ENCODE results near the gene DPY19L1. TPM values are rescaled to one million over a fixed set of nuclear protein-coding genes. Genes with fewer than 3 reads are reported as not detected.
"Not testable (repeated sequence)": the region's sequence is repeated elsewhere in the genome, so short reads cannot be mapped to it uniquely, and the experiment has no call there.

The DPY19L1 gene
- polyA plus RNA-seq, 12 donors: 18.4 to 32.5 (median 24.1) TPM; not detected in 1

- not testable (repeated sequence) for DNase-seq
These were observed 40.7 kb downstream of the DPY19L1 start for GRCh38 chr7:34996423-34997090.

- no peak for DNase-seq
These were observed 41.5 kb downstream of the DPY19L1 start for GRCh38 chr7:34995757-34996156.

DNA sequence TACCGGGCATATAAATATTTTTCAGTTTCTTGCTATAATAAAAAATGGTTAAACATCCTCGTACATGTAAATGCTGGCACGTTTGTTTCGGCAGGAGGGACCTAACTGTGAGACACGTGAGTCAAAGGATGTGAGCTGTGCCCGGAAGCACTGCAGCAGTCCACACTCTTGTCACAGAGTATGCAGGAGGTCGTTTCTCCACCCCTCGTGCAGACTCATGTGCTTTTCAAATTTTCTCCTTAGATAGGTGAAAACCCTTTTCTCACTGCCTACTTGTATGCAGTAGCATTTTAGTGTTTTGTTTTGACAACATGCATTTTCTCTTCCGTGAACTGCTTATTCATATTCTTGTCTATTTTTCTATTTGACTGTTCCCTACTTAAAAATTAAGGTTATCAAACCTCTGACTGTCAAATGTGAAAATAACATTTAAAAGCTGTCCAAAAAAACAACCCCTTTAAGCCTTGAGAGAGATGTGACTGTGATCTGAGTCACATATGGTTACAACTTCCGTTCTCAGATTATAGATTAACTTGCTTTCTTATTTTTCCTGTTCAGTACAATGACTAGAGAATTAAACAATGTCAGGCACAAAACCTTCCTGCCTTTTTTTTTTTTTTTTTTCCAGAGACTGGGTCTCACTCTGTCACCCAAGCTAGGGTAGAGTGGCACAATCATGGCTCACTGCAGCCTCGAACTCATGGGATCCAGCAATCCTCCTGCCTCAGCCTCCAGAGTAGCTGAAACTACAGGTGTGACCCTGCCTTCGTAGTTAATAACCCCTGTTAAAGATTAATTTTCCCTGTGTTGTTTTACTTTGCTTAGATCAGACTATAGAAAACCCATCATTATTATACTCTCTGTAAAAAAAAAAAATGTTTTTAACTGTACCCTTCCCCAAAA is 45.1 kb downstream of the DPY19L1 start:
- no peak for DNase-seq

- not testable (repeated sequence) for DNase-seq
These were observed 48.7 kb downstream of the DPY19L1 start for GRCh38 chr7:34988442-34989125.

DNA sequence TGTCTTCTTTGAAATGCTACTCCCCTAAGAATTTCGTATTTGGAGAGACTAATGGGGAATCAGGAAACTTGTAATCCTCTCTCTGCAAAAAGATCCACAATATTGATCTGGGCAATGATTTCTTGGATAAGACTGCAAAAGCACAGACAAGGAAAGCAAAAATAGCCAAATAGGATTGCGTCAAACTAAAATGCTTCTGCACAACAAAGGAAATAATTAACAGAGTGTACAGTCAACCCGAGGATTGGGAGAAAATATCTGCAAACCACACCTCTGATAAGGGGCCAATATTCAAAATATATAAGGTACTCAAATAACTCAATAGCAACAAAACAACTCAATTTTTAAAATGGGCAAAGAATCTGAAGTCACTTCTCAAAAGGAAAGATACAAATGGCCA is 52.1 kb downstream of the DPY19L1 start:
- DNase-seq: not testable (repeated sequence)

GRCh38 chr7:34984140-34984539 is 53.1 kb downstream of the DPY19L1 start:
- not testable (repeated sequence) for DNase-seq

- DNase-seq: no peak
These were observed 54.8 kb downstream of the DPY19L1 start for GRCh38 chr7:34982371-34983019.

DNA sequence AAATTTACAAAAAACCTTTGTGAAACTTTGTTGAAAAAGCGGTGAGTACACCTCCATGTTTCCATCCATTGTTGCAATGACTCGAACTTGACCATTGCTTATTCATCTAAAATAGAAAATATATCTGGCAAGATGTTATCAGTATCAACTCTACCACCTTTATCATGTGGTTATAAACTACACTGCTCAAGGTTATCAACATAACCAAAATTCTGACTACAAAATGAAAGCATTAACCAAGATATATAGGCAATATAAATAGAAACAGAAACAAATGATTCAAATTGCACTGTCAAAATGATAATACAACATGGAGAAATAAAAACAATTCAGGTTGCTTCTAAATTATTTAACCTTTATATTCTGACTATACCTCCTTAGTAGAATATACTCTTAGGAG is 58.2 kb downstream of the DPY19L1 start:
- not testable (repeated sequence) for DNase-seq

GRCh38 chr7:34973400-34973760 is 63.9 kb downstream of the DPY19L1 start:
- no peak for DNase-seq

DNA sequence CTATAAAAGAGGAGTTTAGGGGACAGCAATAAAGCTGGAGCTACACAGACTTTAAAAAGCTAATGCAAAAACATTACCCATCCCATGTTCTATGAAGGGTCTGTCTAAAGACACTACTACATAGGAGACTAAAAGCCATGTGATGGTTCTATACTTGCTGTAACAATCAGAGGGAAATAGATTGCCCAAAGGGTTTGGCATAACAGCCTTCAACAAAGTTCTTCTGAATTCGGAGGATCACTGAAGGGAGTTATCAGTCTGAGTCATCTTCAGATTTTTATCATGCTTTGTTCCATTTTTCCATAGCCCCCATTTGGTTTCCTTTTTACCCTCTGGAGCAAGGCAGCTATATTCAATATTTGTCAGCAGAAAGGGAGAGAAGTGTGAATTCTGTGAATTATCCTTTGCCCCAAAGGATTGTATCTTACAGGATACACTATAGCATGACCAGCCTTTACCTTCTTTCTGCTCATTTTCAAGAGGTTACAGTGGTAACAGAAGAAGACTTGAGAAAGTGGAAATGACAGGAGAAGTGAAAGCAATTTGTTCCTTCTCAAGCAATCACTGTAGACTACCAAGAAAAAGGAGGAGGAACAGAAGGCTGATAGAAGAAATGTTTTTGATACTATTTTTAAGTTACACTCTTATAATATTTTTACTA is 64.4 kb downstream of the DPY19L1 start:
- not testable (repeated sequence) for DNase-seq

- not testable (repeated sequence) for DNase-seq
These were observed 69.5 kb downstream of the DPY19L1 start for GRCh38 chr7:34967818-34968217.

DNA sequence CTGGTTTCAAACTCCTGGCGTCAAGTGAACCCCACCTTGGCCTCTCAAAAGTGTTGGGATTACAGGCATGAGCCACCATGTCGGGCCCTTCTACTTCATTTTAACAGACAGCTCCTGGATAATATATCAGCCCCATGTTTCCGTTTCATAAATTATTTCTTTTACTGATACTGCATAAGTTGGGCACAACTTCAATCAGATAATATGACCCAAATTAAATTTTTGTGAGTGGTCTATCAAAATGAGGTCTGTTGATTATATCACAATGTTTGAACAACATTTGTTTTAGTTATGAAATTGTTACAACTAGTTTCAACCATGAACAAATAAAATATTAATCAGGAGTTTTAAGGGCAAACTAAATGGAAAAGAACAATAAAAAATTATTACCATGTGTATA is 70.8 kb downstream of the DPY19L1 start:
- DNase-seq: not testable (repeated sequence)

DNA sequence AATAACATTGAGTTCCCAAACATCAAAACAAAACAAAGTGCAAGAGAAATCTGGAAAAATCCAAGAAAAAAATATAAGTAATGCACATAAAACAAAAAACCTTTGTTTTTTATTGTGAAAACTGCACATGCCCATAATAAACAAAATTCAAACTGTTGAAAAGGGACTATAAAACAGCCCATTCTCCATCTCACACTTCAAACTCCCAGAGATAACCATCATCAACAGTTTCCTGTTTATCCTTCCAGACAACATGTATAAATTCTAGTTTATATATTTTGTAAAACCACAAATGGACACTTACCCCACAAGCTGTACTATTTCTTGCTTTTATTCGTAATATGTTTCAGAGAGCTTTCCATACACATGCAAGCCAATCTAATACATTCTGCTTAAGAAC is 79.3 kb downstream of the DPY19L1 start:
- no peak for DNase-seq

- DNase-seq: no peak
These were observed 84.5 kb downstream of the DPY19L1 start for GRCh38 chr7:34952822-34953221.

DNA sequence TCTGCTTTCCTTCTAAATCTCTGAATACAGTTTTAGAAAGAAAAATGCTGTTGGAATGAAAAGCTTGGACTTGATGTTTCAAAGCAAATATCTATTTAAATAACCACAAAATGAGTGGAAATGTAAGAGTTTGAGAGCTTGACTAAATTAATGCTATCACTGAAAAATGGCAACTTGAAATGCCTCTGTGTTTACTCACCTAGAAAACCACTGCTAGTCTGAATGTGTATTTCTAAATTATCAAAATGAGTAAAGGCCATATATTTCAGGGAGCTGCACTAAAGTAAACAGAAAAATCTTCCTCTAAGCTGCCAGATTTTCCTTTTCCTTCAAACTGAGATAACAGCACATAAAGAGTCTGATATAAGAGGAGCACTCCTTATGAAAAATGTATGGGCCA is 87.9 kb downstream of the DPY19L1 start:
- no peak for DNase-seq

DNA sequence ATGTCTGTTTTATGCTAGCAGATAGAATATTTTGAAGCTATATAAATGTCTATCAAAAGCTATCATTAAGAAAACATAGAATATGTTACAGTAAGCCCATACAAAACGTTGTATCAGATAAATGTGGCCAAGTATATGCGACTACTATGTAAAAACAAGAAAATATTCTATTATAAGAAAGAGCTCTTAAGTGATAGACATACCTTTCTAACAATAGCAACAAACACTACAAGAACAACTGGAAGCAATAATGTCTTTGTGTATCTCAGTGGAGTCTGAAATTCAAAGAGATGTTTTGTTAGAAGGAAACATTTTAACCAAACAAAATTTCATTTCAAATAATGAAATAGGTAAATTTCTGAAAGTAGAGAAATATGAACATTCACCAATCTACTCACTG is 89.9 kb downstream of the DPY19L1 start:
- DNase-seq: not testable (repeated sequence)

GRCh38 chr7:34946486-34946885 is 90.8 kb downstream of the DPY19L1 start:
- no peak for DNase-seq

DNA sequence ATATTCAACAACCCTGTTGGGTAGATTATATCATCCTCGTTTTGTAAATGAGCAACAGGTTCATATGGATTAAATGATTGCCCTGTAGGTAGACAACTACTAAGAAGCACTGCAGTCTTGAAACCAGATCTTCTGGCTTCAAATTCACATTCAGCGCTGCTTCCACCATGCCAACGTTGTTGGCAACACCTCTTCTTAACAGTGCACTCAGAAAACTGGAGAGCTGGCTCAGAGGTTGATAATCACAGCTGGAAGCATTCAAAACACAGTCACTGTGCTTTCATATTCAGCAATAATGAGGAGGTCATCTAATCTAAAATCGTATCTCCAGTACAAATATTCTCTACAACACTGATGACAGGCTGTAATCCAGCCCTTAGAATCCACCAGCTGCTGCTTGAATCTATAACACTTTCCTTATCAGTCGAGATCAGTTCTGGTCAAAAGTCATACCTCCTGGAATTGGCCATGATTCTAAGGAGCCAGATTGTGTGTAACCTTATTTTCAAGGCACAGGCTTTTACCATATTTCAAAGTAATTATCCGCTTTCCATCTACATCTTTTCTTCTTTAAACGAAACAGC is 91.3 kb downstream of the DPY19L1 start:
- not testable (repeated sequence) for DNase-seq

GRCh38 chr7:34939175-34939574 is 98.1 kb downstream of the DPY19L1 start:
- no peak for DNase-seq

- not testable (repeated sequence) for DNase-seq
These were observed 101.5 kb downstream of the DPY19L1 start for GRCh38 chr7:34935735-34936165.

GRCh38 chr7:34931739-34932138 is 105.5 kb downstream of the DPY19L1 start:
- DNase-seq: no peak

All from muscle of arm (tissue), 12 donors.